Frontal cortex (tissue), 4 donors: ENCODE data around the gene GCNT2. TPM values are rescaled to one million over a fixed set of nuclear protein-coding genes. Genes with fewer than 3 reads are reported as not detected.
"Not testable (repeated sequence)": the region's sequence is repeated elsewhere in the genome, so short reads cannot be mapped to it uniquely, and the experiment has no call there.

Experiments used
- DNase-seq, 2 donors: peaks; one replicate each; pipeline ENCODE4 v3.0.0; 2012; ENCODE audit warnings: low spot score in 2 of 2
- FAIRE-seq: peaks from 2 replicates; lab custom pipeline; 2012; peaks lifted over from hg19 to GRCh38; lab: Jason Lieb, UNC
- total RNA-seq: library from RNA; depleted of rRNA; stranded (reverse); fragments of >200 nt; gene quantifications from one replicate; pipeline ENCODE4 v1.2.3, GENCODE V29; 2014
- donor health status: control.
- donor health status: control.
- donor health status: control.

GCNT2 gene
- total RNA-seq, result 19.2 TPM

- FAIRE-seq (no peak), DNase-seq (no peak)
Observed at GRCh38 chr6:10521104-10521808, at the start of gene GCNT2. TSS of gene GCNT2 (plus strand) at chr6:10521351. CDS start at chr6:10528912, 7,561 bp downstream.

DNA sequence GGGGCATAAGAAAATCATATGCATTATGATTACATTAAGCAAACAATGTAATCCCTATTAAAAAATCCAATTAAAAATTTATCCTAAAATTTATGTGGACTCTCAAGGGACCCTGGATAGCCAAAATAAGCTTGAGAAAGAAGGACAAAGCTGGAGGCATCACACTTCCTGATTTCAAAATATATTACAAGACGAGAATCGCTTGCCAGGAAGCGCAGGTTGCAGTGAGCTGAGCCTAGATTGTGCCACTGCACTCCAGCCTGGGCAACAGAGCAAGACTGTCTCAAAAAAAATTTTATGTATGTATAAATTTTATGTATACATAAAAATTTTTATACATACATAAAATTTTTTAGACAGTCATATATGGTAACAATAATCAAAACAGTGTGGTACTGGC is 48.5 kb upstream of the GCNT2 start:
- no peak for FAIRE-seq
- no peak for DNase-seq

- FAIRE-seq (no peak), DNase-seq (peak in 1 of 2 donors; percentile 29)
Observed at GRCh38 chr6:10478187-10479040, 42.7 kb upstream of the GCNT2 start.

- DNase-seq (no peak), FAIRE-seq (no peak)
Observed at GRCh38 chr6:10479939-10480700, 41.0 kb upstream of the GCNT2 start.

- FAIRE-seq (no peak), DNase-seq (no peak)
Observed at GRCh38 chr6:10481101-10481500, 40.0 kb upstream of the GCNT2 start.

GRCh38 chr6:10482636-10483257 is 38.4 kb upstream of the GCNT2 start:
- FAIRE-seq, result no peak
- DNase-seq, result no peak

DNA sequence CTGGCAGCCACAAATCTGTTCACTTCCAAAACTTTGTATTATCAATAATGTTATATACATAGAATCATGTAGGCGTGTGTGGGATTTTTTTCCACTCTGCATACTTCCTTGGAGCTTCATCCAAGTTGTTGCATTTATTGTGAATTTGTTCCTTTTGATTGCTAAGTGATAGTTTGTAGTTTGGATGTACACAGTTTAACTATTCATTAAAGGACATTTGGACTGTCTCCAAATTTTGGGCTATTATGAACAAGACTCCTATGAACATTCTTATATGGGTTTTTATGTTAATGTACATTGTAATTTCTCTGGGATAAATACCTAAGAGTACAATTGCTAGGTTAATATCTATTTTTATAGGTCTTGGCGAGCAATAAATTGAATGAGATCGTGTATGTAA is 36.2 kb upstream of the GCNT2 start:
- no peak for FAIRE-seq

DNA sequence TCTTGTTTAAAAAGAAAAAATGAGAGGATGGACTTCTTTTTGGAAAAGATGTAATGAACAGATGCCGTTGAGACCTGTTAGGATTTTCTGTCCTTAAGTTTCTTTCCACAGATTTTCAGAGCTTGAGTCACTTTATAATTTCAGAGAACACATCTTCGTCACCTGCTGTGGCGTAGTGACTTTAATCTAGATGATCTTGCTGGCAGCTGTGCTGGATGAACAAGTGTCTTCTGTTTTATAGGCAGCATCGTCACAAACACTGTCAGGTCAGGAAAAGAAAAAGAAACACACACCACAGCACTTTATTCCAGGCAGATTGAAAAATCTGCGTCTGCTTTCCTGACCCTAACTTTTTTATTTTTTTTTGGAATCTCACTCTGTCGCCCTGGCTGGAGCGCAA is 35.7 kb upstream of the GCNT2 start:
- DNase-seq (no peak), FAIRE-seq (no peak)

More for the DNA sequence above, 36.2 kb upstream of the GCNT2 start:
- DNase-seq, result no peak

DNA sequence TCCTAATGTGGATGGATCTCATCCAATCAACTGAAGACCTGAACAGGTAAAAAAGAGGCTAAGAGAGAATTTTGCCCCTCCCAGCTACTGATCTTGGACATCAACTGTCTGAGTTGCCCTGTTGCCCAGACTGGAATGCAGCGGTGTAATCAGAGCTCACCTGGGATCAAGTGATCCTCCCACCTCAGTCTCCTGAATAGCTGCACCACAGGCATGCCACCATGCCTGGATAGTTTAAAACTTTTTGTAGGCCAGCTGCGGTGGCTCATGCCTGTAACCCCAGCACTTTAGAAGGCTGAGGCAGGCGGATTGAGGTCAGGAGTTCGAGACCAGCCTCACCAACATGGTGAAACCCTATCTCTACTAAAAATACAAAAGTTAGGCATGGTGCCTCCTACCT is 34.9 kb upstream of the GCNT2 start:
- DNase-seq, result no peak
- no peak for FAIRE-seq

GRCh38 chr6:10486944-10487588 is 34.1 kb upstream of the GCNT2 start:
- not testable (repeated sequence) for FAIRE-seq, DNase-seq

DNA sequence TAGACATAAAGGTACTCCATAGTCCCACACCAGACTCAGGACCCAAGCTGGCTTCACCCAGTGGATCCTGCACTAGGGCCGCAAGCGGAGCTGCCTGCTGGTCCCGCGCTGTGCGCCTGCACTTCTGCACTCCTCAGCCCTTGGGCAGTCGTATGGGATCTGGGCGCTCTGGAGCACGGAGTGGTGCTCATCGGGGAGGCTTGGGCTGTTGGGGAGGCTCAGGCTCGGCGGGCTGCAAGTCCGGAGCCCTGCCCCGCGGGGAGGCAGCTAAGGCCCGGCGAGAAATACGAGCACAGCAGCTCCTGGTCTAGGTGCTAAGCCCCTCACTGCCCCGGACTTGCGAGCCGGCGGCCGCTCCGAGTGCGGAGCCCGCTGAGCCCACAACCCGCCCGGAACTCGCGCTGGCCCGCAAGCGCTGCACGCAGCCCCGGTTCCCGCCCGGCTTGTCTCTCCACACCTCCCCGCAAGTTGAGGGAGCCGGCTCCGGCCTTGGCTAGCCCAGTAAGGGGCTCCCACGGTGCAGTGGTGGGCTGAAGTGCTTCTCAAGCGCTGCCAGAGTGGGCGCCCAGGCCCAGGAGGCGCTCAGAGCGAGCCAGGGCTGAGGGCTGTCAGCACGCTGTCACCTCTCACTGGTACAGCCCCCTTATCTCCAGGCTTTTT is 33.4 kb upstream of the GCNT2 start:
- no peak for FAIRE-seq

GRCh38 chr6:10491463-10491862 is 29.7 kb upstream of the GCNT2 start:
- DNase-seq (no peak), FAIRE-seq (no peak)

More for the DNA sequence above, 33.4 kb upstream of the GCNT2 start:
- no peak for DNase-seq

- FAIRE-seq, DNase-seq: not testable (repeated sequence)
Observed at GRCh38 chr6:10491905-10492304, 29.2 kb upstream of the GCNT2 start.

- FAIRE-seq, result no peak
Observed at GRCh38 chr6:10495029-10495428, 26.1 kb upstream of the GCNT2 start.

DNA sequence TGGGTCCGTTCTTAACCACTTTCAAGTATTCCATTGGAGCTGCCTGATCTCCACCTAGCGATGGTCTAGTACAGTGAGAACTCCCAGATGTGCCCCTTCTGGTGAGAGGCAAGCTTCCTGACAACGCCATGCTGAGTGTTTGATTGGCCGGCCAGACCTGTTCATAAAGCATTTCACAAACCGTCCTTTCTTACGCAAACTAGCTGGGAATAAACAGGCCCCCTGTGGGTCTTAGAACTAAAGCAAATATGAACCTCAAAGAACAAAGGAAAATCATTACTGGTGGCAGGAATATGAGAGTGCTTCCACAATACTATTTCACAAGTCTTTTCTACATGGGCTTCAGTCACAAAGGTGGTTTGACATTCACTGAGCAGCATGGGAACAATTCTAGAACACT is 15.6 kb upstream of the GCNT2 start:
- FAIRE-seq, result no peak
- DNase-seq, result no peak

More at GRCh38 chr6:10495029-10495428, 26.1 kb upstream of the GCNT2 start:
- DNase-seq, result no peak

DNA sequence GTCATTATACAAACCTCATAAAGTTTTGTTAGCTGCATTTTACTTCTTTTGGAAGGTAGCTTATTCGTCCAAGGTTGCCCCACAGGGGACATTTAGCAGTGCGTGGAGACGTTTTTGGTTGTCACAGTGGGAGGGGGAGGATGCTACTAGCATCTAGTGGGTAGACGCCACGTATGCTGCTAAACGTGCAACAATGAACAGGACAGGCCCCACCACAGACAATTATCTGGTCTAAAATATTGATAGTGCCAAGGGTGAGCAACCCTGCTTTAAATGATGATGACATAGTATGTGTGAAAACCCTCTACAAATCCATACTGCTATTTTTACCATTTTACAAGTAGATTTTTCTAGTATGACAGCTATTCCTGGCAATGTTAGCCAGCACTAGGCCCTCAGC is 13.9 kb upstream of the GCNT2 start:
- FAIRE-seq, result no peak
- no peak for DNase-seq

DNA sequence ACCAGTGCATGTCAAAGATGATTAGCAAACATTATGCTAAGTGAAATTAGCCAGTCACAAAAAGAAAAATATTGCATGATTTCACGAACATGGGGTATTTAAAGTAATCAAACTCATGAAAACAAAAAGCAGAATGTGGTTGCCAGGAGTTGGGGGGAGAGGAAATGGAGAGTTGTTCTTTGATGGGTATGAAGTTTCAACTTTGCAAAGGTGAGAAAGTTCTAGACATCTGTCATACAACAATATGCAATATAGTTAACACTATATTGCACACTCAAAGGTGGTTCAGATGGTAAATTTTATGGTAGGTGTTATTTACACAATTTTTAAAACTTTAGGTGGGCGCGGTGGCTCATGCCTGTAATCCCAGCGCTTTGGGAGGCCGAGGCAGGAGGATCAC is 13.4 kb upstream of the GCNT2 start:
- FAIRE-seq, result no peak
- DNase-seq, result no peak

- DNase-seq (peak; percentile 41 to 61), FAIRE-seq (no peak)
Observed at GRCh38 chr6:10510592-10511367, 10.4 kb upstream of the GCNT2 start.
